Activated B cell treated with CpG ODN at 0.5 μM for 24 hours (primary cell): ENCODE results near the gene B4GALNT3. TPM values are rescaled to one million over a fixed set of nuclear protein-coding genes. Genes with fewer than 3 reads are reported as not detected.
A peak's percentile ranks its signal among the peaks of the same experiment; 100 is the strongest.

Experiments used
- ATAC-seq: fragments of 200-7000 bp; cut with Tn5 transposase; one replicate; pipeline ENCODE4 v1.10.0; 2021; ENCODE audit warnings: low read depth, mild to moderate bottlenecking, moderate library complexity
- CTCF ChIA-PET: fragments of 350-600 bp; sonication (Branson Sonifier 250); formaldehyde crosslinking; loops from one replicate; lab custom pipeline; 2021; ENCODE audit warnings: antibody characterized with exemption; lab: Charles Lee
- POLR2A ChIA-PET: fragments of 350-600 bp; sonication (Branson Sonifier 250); formaldehyde crosslinking; loops from one replicate; lab custom pipeline; 2021; ENCODE audit warnings: antibody characterized with exemption; lab: Charles Lee
- DNase-seq: peaks from one replicate; pipeline ENCODE4 v3.0.0; 2022
- H3K27ac Mint-ChIP-seq: one replicate; pipeline ENCODE4 v1.8.0; 2020; ENCODE audit warnings: mixed read lengths
- H3K27me3 Mint-ChIP-seq: one replicate; pipeline ENCODE4 v1.8.0; 2021; ENCODE audit warnings: mixed read lengths
- H3K36me3 Mint-ChIP-seq: one replicate; pipeline ENCODE4 v1.8.0; 2021; ENCODE audit warnings: low read depth, mixed read lengths
- H3K4me1 Mint-ChIP-seq: one replicate; pipeline ENCODE4 v1.8.0; 2021; ENCODE audit warnings: mixed read lengths
- H3K4me3 Mint-ChIP-seq: one replicate; pipeline ENCODE4 v1.8.0; 2020; ENCODE audit warnings: mild to moderate bottlenecking, mixed read lengths
- H3K9me3 Mint-ChIP-seq: one replicate; pipeline ENCODE4 v1.8.0; 2020; ENCODE audit warnings: mixed read lengths
- CTCF ChIP-seq: fragments of 200-600 bp; IDR thresholded peaks from one replicate; pipeline ENCODE4 v1.8.0; 2022; ENCODE audit warnings: antibody characterized with exemption, mild to moderate bottlenecking
- intact Hi-C: fragments of 100-400 bp; cut with micrococcal nuclease; formaldehyde crosslinking; loops from one replicate; pipeline ENCODE4 v1.15.1; 2024
- total RNA-seq: library from RNA; stranded (reverse); gene quantifications from 2 replicates; pipeline ENCODE4 v1.2.3, GENCODE V29; 2022

Gene B4GALNT3
- total RNA-seq, 1 donor from 2014 or later: not detected

- ChIA-PET POLR2A (no interaction called here), CTCF (no interaction called here)
- no peak overlapping the region for H3K27ac Mint-ChIP-seq
- ATAC-seq (no peak), DNase-seq (no peak)
- H3K4me3 Mint-ChIP-seq: no peak overlapping the region
- TF ChIP-seq CTCF: no peak
- intact Hi-C loops: no loop called here
- H3K4me1 Mint-ChIP-seq: peaks cover 7% of the 10 kb centered on the region
- H3K9me3 Mint-ChIP-seq: no peaks in the 10 kb centered on the region
- no peaks in the 10 kb centered on the region for H3K36me3 Mint-ChIP-seq
- peaks cover 38% of the 10 kb centered on the region for H3K27me3 Mint-ChIP-seq
These were observed 86.1 kb downstream of the B4GALNT3 start for GRCh38 chr12:545835-546234.

- ATAC-seq (no peak), DNase-seq (no peak)
- Mint-ChIP-seq H3K4me3 (no peak overlapping the region), H3K9me3 (no peaks in the 10 kb centered on the region), H3K4me1 (peaks cover 7% of the 10 kb centered on the region), H3K27ac (no peak overlapping the region), H3K27me3 (peaks cover 40% of the 10 kb centered on the region), H3K36me3 (no peaks in the 10 kb centered on the region)
- ChIA-PET POLR2A (no interaction called here), CTCF (interaction anchor here (1.9 kb wide), 1 partner anchor 104 kb away, joined by 10 read pairs; no protein-coding TSS in a partner anchor)
- intact Hi-C loops: no loop called here
- TF ChIP-seq CTCF: no peak
These were observed 86.7 kb downstream of the B4GALNT3 start for GRCh38 chr12:546265-546919.

GRCh38 chr12:546920-547845 is 87.4 kb downstream of the B4GALNT3 start:
- intact Hi-C loops: loop anchor here (1.0 kb wide), 1 partner anchor 105 kb away; no protein-coding TSS in a partner anchor
- TF ChIP-seq CTCF: peak; percentile 91
- Mint-ChIP-seq H3K36me3 (no peaks in the 10 kb centered on the region), H3K27me3 (peaks cover 43% of the 10 kb centered on the region), H3K9me3 (no peaks in the 10 kb centered on the region), H3K4me1 (peaks cover 7% of the 10 kb centered on the region), H3K4me3 (no peak overlapping the region), H3K27ac (no peak overlapping the region)
- POLR2A ChIA-PET: no interaction called here
- ATAC-seq (peak; percentile 75), DNase-seq (peak; percentile 57)
- CTCF ChIA-PET: interaction anchor here (1.0 to 1.9 kb wide), 2 partner anchors 19 to 105 kb away, joined by 3 to 10 read pairs; no protein-coding TSS in a partner anchor

GRCh38 chr12:547883-548470 is 88.2 kb downstream of the B4GALNT3 start:
- DNase-seq: no peak
- POLR2A ChIA-PET: no interaction called here
- Mint-ChIP-seq H3K27me3 (peaks cover 49% of the 10 kb centered on the region), H3K4me3 (no peak overlapping the region), H3K36me3 (no peaks in the 10 kb centered on the region), H3K4me1 (peaks cover 7% of the 10 kb centered on the region), H3K9me3 (no peaks in the 10 kb centered on the region), H3K27ac (no peak overlapping the region)
- TF ChIP-seq CTCF: no peak
- no peak for ATAC-seq
- intact Hi-C loops: loop anchor here (1.0 kb wide), 1 partner anchor 106 kb away; no protein-coding TSS in a partner anchor
- CTCF ChIA-PET: interaction anchor here (1.0 to 1.9 kb wide), 2 partner anchors 19 to 106 kb away, joined by 3 to 10 read pairs; no protein-coding TSS in a partner anchor
